Subcutaneous abdominal adipose tissue (tissue), 5 donors: ENCODE results near the gene SORCS2.

Source experiments
- H3K27ac ChIP-seq: one replicate; pipeline ENCODE4 v1.7.0; 2013; ENCODE audit warnings: low read depth, mild to moderate bottlenecking, inconsistent platforms, low read length, moderate library complexity
- H3K27me3 ChIP-seq, 5 donors: one replicate each; pipeline ENCODE4 v1.7.0; 2013; ENCODE audit warnings: low read length in 5 of 5, inconsistent platforms in 1 of 5; ENCODE audit not compliant: control insufficient read depth in 5 of 5, insufficient read depth in 4 of 5
- H3K36me3 ChIP-seq, 5 donors: one replicate each; pipeline ENCODE4 v1.7.0; 2013; ENCODE audit warnings: low read length in 5 of 5; ENCODE audit not compliant: control insufficient read depth in 5 of 5, insufficient read depth in 5 of 5
- H3K4me1 ChIP-seq, 5 donors: one replicate each; pipeline ENCODE4 v1.7.0; 2013; ENCODE audit warnings: low read length in 5 of 5, mild to moderate bottlenecking in 3 of 5, moderate library complexity in 1 of 5; ENCODE audit not compliant: control insufficient read depth in 5 of 5, insufficient read depth in 5 of 5
- H3K4me3 ChIP-seq, 5 donors: one replicate each; pipeline ENCODE4 v1.7.0; 2013; ENCODE audit warnings: low read length in 5 of 5, low read depth in 1 of 5
- H3K9ac ChIP-seq, 5 donors: one replicate each; pipeline ENCODE4 v1.7.0; 2013; ENCODE audit warnings: low read length in 5 of 5, mild to moderate bottlenecking in 4 of 5, moderate library complexity in 3 of 5
- H3K9me3 ChIP-seq, 5 donors: one replicate each; pipeline ENCODE4 v1.7.0; 2013; ENCODE audit warnings: low read length in 5 of 5; ENCODE audit not compliant: control insufficient read depth in 5 of 5
- donor health status: healthy.
- donor health status: healthy.
- donor health status: healthy.
- donor health status: healthy.
- donor health status: healthy.

Gene SORCS2

DNA sequence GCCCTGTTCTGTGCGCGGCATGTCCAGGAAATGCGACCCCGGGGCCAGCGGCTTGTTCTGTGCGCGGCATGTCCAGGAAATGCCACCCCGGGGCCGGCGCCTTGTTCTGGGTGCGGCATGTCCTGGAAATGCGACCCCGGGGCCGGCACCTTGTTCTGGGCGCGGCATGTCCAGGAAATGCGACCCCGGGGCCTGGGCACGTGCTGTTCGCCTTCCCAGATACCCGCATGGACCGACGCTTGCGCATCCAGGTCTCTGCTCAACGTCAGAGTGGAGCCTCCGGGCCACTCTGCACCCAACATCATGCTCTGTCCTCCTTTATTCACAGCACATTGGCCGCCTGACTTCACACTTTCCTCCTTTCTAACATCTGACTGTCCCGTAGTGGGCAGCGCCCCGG, 318.2 kb downstream of the SORCS2 start:
- Histone ChIP-seq H3K9ac (no peak overlapping the region), H3K27ac (no peak overlapping the region), H3K36me3 (no peaks in the 10 kb centered on the region), H3K4me3 (no peak overlapping the region), H3K9me3 (no peaks in the 10 kb centered on the region), H3K4me1 (peaks cover 0 to 8% (median 5%) of the 10 kb centered on the region in 5 donors), H3K27me3 (peaks cover 3 to 23% (median 8%) of the 10 kb centered on the region in 5 donors)

DNA sequence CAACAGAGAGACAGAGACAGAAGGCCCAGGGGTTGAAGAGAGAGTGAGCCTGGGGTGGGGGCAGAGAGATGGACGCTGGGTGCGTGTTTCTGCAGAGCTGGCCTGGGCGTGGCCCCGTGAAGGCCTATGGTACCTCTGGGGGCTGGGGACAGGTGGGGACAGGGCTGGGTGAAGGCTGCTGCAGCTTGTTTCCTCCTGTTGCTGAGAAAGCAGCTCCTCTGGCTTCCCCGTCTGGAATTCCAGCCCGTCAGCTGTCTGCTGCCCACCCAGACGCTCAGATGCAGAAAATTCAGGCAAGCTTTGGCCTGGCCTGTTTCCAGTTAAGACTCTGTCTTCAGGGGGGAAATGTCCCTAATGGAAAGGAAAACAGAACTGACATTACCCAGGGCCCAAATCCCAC, 319.2 kb downstream of the SORCS2 start:
- Histone ChIP-seq H3K36me3 (no peaks in the 10 kb centered on the region), H3K9ac (no peak overlapping the region), H3K4me1 (peaks cover 3 to 17% (median 15%) of the 10 kb centered on the region in 5 donors), H3K27me3 (peaks cover 3 to 24% (median 8%) of the 10 kb centered on the region in 5 donors), H3K27ac (no peak overlapping the region), H3K9me3 (no peaks in the 10 kb centered on the region), H3K4me3 (no peak overlapping the region)

DNA sequence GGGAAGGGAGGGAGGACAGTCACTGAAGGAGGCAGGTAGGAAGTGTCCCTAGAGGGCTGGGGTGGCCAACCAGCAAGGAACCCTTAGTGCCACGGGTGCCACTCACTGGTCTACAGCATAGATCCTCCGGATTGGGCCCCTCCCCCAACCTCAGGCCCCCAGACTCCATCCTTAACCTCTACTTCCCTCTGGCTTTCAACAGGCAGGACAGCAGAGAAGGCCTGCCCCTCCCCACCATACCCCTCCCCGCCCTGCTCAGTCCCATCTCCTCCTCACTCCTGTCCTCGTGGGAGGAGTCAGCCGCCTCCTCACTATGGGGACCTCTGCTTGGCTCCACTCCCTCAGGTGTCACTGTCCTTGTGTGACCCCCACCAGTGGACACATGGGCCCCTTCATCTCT, 320.1 kb downstream of the SORCS2 start:
- Histone ChIP-seq H3K27ac (no peak overlapping the region), H3K4me1 (peaks cover 5 to 20% (median 16%) of the 10 kb centered on the region in 5 donors), H3K27me3 (peaks cover 3 to 27% (median 8%) of the 10 kb centered on the region in 5 donors), H3K9ac (no peak overlapping the region), H3K9me3 (no peaks in the 10 kb centered on the region), H3K4me3 (no peak overlapping the region), H3K36me3 (no peaks in the 10 kb centered on the region)

GRCh38 chr4:7512946-7513345, 320.6 kb downstream of the SORCS2 start:
- Histone ChIP-seq H3K4me3 (no peak overlapping the region), H3K4me1 (peaks cover 5 to 20% (median 16%) of the 10 kb centered on the region in 5 donors), H3K36me3 (no peaks in the 10 kb centered on the region), H3K9ac (no peak overlapping the region), H3K27ac (no peak overlapping the region), H3K27me3 (peaks cover 3 to 27% (median 8%) of the 10 kb centered on the region in 5 donors), H3K9me3 (no peaks in the 10 kb centered on the region)

DNA sequence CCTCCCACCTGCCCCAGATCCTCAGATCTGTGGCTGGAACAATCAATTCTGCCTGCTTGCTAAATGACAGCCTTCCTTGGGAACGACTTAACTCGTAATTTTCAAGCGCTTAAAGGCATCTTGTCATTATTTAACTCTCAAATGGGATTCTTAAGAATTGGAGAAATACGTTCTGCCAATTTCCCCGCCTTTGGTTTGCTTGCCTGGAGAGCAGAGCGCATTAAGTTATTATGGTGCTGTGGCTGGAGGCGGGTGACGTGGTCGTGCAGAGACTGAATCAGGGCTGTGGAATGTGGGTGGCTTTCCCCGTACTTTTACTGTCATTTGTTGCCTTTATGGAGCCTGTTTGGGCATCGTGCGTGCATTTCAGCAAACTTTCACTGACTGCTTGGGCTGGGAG, 321.3 kb downstream of the SORCS2 start:
- H3K4me1 ChIP-seq = peaks cover 5 to 20% (median 16%) of the 10 kb centered on the region in 5 donors
- no peak overlapping the region for H3K9ac ChIP-seq
- H3K27ac ChIP-seq = no peak overlapping the region
- H3K27me3 ChIP-seq = peaks cover 3 to 32% (median 9%) of the 10 kb centered on the region in 5 donors
- H3K9me3 ChIP-seq = no peaks in the 10 kb centered on the region
- no peak overlapping the region for H3K4me3 ChIP-seq
- H3K36me3 ChIP-seq = no peaks in the 10 kb centered on the region

DNA sequence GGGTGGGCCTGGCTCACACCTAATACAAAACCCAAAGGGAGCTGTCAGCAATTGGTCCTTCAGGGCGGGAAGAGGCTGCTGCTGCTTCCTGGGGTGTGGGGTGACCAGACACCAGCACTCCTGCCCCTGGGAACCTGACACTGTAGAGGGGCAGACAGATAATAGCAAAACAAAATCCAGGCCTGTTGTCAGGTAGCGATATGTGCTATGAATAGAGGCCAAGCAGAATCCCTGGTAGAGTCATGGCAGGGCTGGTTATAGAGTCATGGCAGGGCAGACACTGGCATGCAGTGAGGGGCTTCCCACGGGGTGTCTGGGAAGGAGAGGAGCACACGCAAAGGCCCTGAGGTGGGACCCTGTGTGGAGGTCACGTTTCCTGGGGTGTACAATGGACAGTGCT, 321.9 kb downstream of the SORCS2 start:
- peaks cover 3 to 36% (median 12%) of the 10 kb centered on the region in 5 donors for H3K27me3 ChIP-seq
- H3K27ac ChIP-seq = no peak overlapping the region

GRCh38 chr4:7514789-7515188, 322.5 kb downstream of the SORCS2 start:
- no peak overlapping the region for H3K9ac ChIP-seq
- no peak overlapping the region for H3K27ac ChIP-seq
- H3K36me3 ChIP-seq = no peaks in the 10 kb centered on the region
- peaks cover 0 to 36% (median 9%) of the 10 kb centered on the region in 5 donors for H3K27me3 ChIP-seq
- H3K9me3 ChIP-seq = no peaks in the 10 kb centered on the region
- H3K4me3 ChIP-seq = no peak overlapping the region
- peaks cover 5 to 20% (median 16%) of the 10 kb centered on the region in 5 donors for H3K4me1 ChIP-seq

More for the DNA sequence above, 321.9 kb downstream of the SORCS2 start:
- Histone ChIP-seq H3K9me3 (no peaks in the 10 kb centered on the region), H3K4me3 (no peak overlapping the region), H3K4me1 (peaks cover 5 to 20% (median 16%) of the 10 kb centered on the region in 5 donors), H3K36me3 (no peaks in the 10 kb centered on the region), H3K9ac (no peak overlapping the region)

DNA sequence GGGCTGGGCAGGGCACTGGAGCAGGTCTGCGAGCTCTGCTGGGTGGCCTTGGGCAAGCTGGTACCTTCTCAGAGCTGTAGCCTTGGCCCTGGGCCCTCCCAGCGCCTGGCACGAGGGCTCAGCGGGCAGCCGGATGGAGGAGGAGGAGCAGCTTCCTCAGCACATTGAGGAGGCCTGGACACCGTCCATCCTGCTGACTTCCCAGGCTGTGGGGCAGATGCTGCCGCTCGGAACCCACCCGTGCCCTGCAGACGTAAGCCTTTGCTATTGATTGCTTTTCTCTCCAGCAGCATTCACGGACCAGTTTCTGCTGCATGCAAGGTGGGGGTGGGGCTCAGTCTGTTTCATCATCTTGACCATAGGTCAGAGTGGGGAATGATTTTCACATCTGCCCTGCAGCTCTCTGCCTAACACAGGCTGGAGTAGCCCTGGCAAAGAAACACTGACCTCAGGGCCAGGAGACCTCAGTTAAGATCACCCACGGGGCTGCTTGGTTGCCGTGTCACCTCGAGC, 323.1 kb downstream of the SORCS2 start:
- Histone ChIP-seq H3K27ac (no peak overlapping the region), H3K27me3 (peaks cover under 1 to 36% (median 12%) of the 10 kb centered on the region in 5 donors), H3K4me1 (peaks cover 5 to 20% (median 16%) of the 10 kb centered on the region in 5 donors), H3K4me3 (no peak overlapping the region), H3K36me3 (no peaks in the 10 kb centered on the region), H3K9me3 (no peaks in the 10 kb centered on the region), H3K9ac (no peak overlapping the region)

DNA sequence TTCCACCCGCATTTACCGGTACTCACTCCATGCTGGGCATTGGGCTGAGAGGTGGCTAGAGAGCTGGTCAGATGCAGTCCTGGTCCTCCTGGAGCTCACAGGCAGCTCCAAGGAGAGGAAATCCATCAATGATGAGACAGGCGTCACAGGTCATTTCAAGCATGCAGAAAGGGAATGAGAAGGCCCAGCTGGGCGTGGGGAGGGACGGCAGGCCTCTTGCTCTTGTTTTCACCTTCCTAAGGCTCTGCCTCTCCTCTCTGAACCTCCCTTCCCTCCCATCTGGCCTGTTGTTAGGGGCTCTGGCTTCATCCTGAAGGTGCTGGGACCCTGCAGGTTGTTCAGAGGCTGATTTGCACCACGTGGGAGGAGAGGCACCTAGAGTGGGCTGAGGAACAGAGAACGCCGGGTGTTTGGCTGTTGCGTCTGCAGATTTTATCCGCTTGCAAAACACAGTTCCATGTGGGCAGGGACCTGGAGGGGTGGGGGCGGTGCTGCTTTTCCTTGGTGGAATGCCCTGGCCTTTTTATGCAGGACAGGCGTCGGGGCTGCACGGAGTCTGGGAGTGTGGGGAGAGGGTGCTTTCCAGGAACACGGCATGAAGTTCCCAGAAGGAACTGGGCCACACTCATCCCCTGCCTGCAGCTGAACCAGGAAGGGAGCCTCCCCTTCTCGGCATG, 323.9 kb downstream of the SORCS2 start:
- H3K36me3 ChIP-seq = no peaks in the 10 kb centered on the region
- peaks cover 5 to 20% (median 16%) of the 10 kb centered on the region in 5 donors for H3K4me1 ChIP-seq
- H3K27me3 ChIP-seq = peaks cover 5 to 37% (median 19%) of the 10 kb centered on the region in 5 donors
- no peak overlapping the region for H3K27ac ChIP-seq
- H3K9me3 ChIP-seq = no peaks in the 10 kb centered on the region
- H3K4me3 ChIP-seq = no peak overlapping the region
- no peak overlapping the region for H3K9ac ChIP-seq

DNA sequence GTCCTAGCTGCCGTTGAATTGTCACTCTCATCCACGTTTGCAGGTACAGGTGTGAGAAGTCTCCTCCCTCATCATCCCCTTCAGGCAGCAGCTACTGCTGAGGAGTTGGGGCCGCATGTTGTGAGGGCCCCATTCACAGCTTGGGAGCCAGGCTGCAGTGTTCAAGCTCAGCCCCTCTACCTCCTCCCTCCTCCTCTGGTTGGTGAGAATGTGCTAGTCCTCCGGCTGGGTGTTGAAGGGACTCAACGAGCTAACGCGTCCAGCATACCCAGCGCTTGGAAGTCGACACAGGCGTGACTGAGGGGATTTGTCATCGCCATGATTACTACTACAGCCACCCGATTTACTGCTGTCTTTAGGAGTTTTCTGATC, 324.4 kb downstream of the SORCS2 start:
- Histone ChIP-seq H3K36me3 (no peaks in the 10 kb centered on the region), H3K9me3 (no peaks in the 10 kb centered on the region), H3K4me1 (peaks cover 5 to 20% (median 16%) of the 10 kb centered on the region in 5 donors), H3K4me3 (no peak overlapping the region), H3K9ac (no peak overlapping the region), H3K27me3 (peaks cover 8 to 42% (median 24%) of the 10 kb centered on the region in 5 donors), H3K27ac (no peak overlapping the region)
